HG03060 (cell line): ENCODE data around the gene IFT57.

Experiments
- ATAC-seq: cut with Tn5 transposase; IDR thresholded peaks from one replicate; pipeline ENCODE4 v1.9.1; 2021; ENCODE audit warnings: low read depth, moderate number of reproducible peaks; ENCODE audit not compliant: unreplicated experiment

The IFT57 gene

GRCh38 chr3:108221393-108221792 is 831 bp downstream of the IFT57 start:
- ATAC-seq, result no peak

GRCh38 chr3:108219336-108219735 is 2.9 kb downstream of the IFT57 start:
- ATAC-seq, result no peak

GRCh38 chr3:108218811-108219210 is 3.4 kb downstream of the IFT57 start:
- ATAC-seq, result no peak

GRCh38 chr3:108215871-108216270 is 6.4 kb downstream of the IFT57 start:
- ATAC-seq, result no peak

- no peak for ATAC-seq
Observed at GRCh38 chr3:108209579-108209978, 12.6 kb downstream of the IFT57 start.

GRCh38 chr3:108208831-108209230 is 13.4 kb downstream of the IFT57 start:
- ATAC-seq, result peak; percentile 87

GRCh38 chr3:108202834-108203233 is 19.4 kb downstream of the IFT57 start:
- ATAC-seq, result no peak

GRCh38 chr3:108202080-108202479 is 20.1 kb downstream of the IFT57 start:
- ATAC-seq, result no peak

GRCh38 chr3:108201258-108201657 is 21.0 kb downstream of the IFT57 start:
- no peak for ATAC-seq

- ATAC-seq, result no peak
Observed at GRCh38 chr3:108200578-108200977, 21.6 kb downstream of the IFT57 start.

- no peak for ATAC-seq
Observed at GRCh38 chr3:108200024-108200423, 22.2 kb downstream of the IFT57 start.

GRCh38 chr3:108191394-108191793 is 30.8 kb downstream of the IFT57 start:
- ATAC-seq, result no peak

- no peak for ATAC-seq
Observed at GRCh38 chr3:108190346-108190745, 31.9 kb downstream of the IFT57 start.

- no peak for ATAC-seq
Observed at GRCh38 chr3:108189440-108189839, 32.8 kb downstream of the IFT57 start.

GRCh38 chr3:108185536-108185935 is 36.7 kb downstream of the IFT57 start:
- ATAC-seq, result no peak

GRCh38 chr3:108184824-108185223 is 37.4 kb downstream of the IFT57 start:
- ATAC-seq, result no peak

- ATAC-seq, result no peak
Observed at GRCh38 chr3:108183971-108184370, 38.3 kb downstream of the IFT57 start.

GRCh38 chr3:108183181-108183580 is 39.0 kb downstream of the IFT57 start:
- ATAC-seq, result no peak

GRCh38 chr3:108182339-108182738 is 39.9 kb downstream of the IFT57 start:
- no peak for ATAC-seq

- ATAC-seq, result no peak
Observed at GRCh38 chr3:108181172-108181571, 41.1 kb downstream of the IFT57 start.

GRCh38 chr3:108180194-108180593 is 42.0 kb downstream of the IFT57 start:
- ATAC-seq, result no peak

- ATAC-seq, result no peak
Observed at GRCh38 chr3:108178676-108179075, 43.5 kb downstream of the IFT57 start.

- ATAC-seq, result no peak
Observed at GRCh38 chr3:108177536-108177935, 44.7 kb downstream of the IFT57 start.
